Panc1 (cell line): ENCODE results near the gene HLA-DPB1.

Source experiments
- POLR2AphosphoS5 ChIP-seq: IDR thresholded peaks from 2 replicates; pipeline ENCODE4 v1.6.1; 2012; ENCODE audit warnings: mild to moderate bottlenecking, low read depth, low read length, moderate library complexity
- REST ChIP-seq, 2 experiments: IDR thresholded peaks; 2 replicates each; pipeline ENCODE4 v1.6.1; 2011 to 2012; ENCODE audit warnings: low read depth in 2 of 2, control low read depth in 1 of 2, low read length in 1 of 2, mild to moderate bottlenecking in 1 of 2, moderate library complexity in 1 of 2; ENCODE audit not compliant: insufficient read depth in 1 of 2
- SIN3A ChIP-seq: IDR thresholded peaks from 2 replicates; pipeline ENCODE4 v1.6.1; 2012; ENCODE audit warnings: low read depth, mild to moderate bottlenecking, low read length, moderate library complexity, borderline replicate concordance; ENCODE audit not compliant: insufficient read depth
- TCF7L2 ChIP-seq: IDR thresholded peaks from 2 replicates; pipeline ENCODE4 v1.6.1; 2011; ENCODE audit warnings: mild to moderate bottlenecking, low read depth, low read length, inconsistent platforms
- TF ChIP-seq, protein P1 (sequence below): fragments of 450-650 bp; IDR thresholded peaks from 2 replicates; pipeline ENCODE4 v1.5.1; 2017; ENCODE audit warnings: mild to moderate bottlenecking

DNA sequence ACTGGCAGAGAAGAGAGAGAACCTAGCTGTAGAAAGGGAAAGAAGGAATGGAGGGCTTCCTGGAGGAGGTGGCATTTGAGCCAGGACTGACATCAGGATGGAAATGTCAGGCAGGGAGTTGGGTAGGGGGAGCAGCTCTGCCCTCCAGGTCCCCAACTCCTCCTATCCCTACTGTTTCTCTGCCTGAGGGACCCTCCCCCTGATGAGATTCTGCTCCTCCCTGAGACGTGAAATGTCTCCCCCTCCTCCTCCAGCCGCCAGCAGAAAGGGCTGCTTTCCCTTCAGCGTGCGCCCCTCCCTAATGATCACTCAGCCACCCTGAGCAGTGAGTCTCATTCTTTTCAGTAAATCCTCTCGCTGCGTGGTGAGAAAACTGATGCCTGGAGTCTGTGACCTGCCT lies 40.6 kb downstream of the HLA-DPB1 start:
- TF ChIP-seq, protein P1, sequence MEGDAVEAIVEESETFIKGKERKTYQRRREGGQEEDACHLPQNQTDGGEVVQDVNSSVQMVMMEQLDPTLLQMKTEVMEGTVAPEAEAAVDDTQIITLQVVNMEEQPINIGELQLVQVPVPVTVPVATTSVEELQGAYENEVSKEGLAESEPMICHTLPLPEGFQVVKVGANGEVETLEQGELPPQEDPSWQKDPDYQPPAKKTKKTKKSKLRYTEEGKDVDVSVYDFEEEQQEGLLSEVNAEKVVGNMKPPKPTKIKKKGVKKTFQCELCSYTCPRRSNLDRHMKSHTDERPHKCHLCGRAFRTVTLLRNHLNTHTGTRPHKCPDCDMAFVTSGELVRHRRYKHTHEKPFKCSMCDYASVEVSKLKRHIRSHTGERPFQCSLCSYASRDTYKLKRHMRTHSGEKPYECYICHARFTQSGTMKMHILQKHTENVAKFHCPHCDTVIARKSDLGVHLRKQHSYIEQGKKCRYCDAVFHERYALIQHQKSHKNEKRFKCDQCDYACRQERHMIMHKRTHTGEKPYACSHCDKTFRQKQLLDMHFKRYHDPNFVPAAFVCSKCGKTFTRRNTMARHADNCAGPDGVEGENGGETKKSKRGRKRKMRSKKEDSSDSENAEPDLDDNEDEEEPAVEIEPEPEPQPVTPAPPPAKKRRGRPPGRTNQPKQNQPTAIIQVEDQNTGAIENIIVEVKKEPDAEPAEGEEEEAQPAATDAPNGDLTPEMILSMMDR = no peak
- TF ChIP-seq POLR2AphosphoS5 = no peak
- no peak for TF ChIP-seq REST (IDR thresholded peaks at IDR 0.05; ENCODE audit: insufficient read depth in 1 of 2, low read depth in 2 of 2, low read length in 1 of 2)
- no peak for TF ChIP-seq SIN3A
- TF ChIP-seq TCF7L2 = no peak
